Measurements from ENCODE around the gene PRR29. TPM values are rescaled to one million over a fixed set of nuclear protein-coding genes. Genes with fewer than 3 reads are reported as not detected.

The PRR29 gene
- total RNA-seq, 1 experiment from 2014 or later: 0.17 TPM

DNA sequence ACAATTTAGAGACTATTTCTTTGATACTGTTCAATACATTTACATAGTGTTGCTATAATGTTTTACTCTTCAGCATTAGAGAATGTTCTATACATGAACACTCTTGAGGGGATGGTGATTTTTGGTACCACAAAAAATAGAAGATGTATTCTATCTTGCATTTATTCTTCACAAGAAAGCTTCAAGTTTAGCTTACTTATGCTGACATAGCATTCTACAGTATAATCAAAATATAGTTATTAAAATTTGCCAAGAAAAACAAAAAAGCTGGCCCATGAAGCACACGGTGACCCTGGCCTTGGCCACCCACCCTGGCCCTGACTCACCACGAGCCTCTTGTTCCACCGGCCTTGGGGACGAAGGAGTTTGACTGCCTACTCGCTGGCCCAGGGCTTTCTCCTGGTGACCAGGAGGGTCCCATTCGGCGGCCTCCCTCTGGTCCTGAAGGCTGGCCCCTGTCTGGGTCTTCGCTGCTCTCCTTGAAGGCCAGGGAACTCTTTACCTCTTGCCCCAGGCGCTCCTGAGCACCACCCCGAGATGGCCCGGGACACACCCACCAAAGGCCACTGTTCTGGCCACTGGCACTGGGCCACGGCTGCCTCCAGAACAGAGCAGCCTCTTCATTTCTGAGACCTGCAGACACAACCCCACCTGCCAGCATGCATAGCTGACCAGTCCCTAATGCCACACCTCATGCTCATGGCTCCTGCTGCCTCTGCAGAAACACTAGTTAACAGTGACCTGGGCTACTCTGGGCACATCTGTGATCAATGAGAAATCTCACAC, 44.7 kb downstream of the PRR29 start:
- no peak for DNase-seq (ENCODE audit: low read depth)

DNA sequence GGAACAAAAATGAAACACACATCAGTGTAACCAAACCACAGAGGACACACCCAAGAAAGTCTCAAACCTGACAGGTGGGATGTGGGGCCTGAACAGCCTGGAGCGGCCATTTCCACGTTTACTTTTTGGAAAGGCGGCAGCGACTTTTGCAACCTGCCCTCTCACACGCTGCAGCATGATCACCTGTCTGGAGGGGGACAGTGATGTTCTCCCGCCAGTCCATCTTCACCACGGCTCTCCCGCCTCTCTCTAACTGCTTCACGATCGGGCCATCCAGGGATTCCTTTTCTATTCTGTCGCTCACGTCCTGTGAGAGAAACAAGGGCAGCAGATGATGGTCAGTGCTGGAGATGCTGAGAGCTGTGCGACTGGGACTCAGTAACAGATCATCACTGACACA, 47.0 kb downstream of the PRR29 start:
- no peak for DNase-seq (ENCODE audit: low read depth)

DNA sequence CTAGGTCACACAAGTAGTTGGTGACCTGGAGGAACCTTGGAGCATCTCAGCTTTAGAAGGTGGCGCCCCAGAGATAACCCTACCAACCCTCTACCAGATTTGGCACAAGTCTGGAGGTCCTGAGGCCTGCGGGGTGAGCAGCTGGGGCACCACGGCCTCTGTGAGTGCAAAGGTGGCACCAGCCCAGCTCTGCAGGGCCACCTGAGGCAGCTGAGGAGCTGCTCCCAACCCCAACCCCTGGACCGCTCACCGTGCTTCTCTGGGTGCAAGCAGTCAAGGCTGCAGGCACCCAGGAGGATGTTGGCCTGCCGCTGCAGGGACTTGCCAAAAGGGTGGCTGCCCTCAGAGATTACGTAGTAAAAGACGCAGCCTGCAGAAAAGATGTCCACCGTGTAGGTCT, 50.7 kb downstream of the PRR29 start:
- no peak for DNase-seq (ENCODE audit: low read depth)

DNA sequence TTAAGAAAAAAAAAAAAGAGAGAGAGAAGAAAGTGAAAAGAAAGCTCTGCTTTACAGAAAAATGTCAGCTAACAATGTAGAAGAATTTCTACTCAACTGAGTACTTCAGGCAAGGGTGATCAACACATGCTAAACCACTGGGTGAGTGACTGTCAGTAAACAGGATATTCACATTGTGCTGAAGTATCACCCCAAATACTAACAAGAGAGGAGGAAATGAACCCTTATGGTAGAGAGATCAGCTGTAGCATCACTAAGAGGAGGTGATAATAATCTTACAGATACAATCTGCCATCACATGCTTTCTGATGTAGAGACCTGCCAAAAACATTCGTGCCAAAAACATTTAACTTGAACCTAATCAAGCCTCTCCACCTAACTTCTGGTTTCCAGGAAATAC, 53.0 kb downstream of the PRR29 start:
- DNase-seq (ENCODE audit: low read depth): no peak

DNA sequence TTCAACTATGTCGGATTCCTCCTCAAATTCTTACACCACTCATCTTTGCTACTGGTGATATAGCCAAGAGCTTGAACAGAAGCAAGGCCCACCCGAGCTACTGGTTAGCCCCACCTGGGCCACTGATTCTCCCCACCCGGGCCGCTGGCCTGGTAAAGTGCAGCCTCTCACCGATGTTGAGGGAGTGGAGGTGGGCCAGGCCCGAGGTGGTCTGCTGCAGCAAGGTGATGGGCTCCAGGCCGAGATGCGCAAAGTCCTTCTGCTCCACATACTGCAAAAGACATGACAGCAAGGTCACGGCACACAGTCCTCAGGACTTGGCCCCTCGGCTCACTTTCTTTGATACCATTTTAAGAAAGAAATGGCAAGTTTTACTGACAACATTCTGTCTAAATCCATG, 55.0 kb downstream of the PRR29 start:
- DNase-seq (ENCODE audit: low read depth): no peak

Other genes starting within 250 kb of the PRR29 start
- 94.1 and 117 TPM in 2 replicates for gene CCDC47, start 224.8 kb upstream of the PRR29 start, total RNA-seq (2014; rRNA removed; shearing (Covaris generic))
- 43.3 and 48.5 TPM in 2 replicates for gene DDX42, start 224.2 kb upstream of the PRR29 start, total RNA-seq (2014; rRNA removed; shearing (Covaris generic))
- gene PSMC5, start 170.9 kb upstream of the PRR29 start, total RNA-seq (2014; rRNA removed; shearing (Covaris generic)): 75.3 and 98.5 TPM in 2 replicates
- gene FTSJ3, start 170.7 kb upstream of the PRR29 start, total RNA-seq (2014; rRNA removed; shearing (Covaris generic)): 91.3 and 116 TPM in 2 replicates
- gene SMARCD2, start 155.7 kb upstream of the PRR29 start, total RNA-seq (2014; rRNA removed; shearing (Covaris generic)): 69.4 and 73.5 TPM in 2 replicates
- gene CSH2, start 124.7 kb upstream of the PRR29 start, total RNA-seq (2014; rRNA removed; shearing (Covaris generic)): not detected in 2 replicates
- gene GH2, start 116.4 kb upstream of the PRR29 start, total RNA-seq (2014; rRNA removed; shearing (Covaris generic)): not detected in 2 replicates
- not detected in 2 replicates for gene CSH1, start 101.8 kb upstream of the PRR29 start, total RNA-seq (2014; rRNA removed; shearing (Covaris generic))
- gene CSHL1, start 87.1 kb upstream of the PRR29 start, total RNA-seq (2014; rRNA removed; shearing (Covaris generic)): not detected in 2 replicates
- not detected in 2 replicates for gene GH1, start 79.5 kb upstream of the PRR29 start, total RNA-seq (2014; rRNA removed; shearing (Covaris generic))
- 2.6 TPM in 1 of 2 replicates, not detected in the other for gene CD79B, start 66.0 kb upstream of the PRR29 start, total RNA-seq (2014; rRNA removed; shearing (Covaris generic))
- gene SCN4A, start 25.4 kb upstream of the PRR29 start, total RNA-seq (2014; rRNA removed; shearing (Covaris generic)): 0.06 TPM in 1 of 2 replicates, not detected in the other
- gene ICAM2, start 22.3 kb downstream of the PRR29 start, total RNA-seq (2014; rRNA removed; shearing (Covaris generic)): 5.0 and 7.7 TPM in 2 replicates
- gene ERN1, start 131.8 kb downstream of the PRR29 start, total RNA-seq (2014; rRNA removed; shearing (Covaris generic)): 5.2 and 13.5 TPM in 2 replicates